Smooth muscle cell of the pulmonary artery (primary cell): ENCODE data around the gene CLTCL1. TPM values are rescaled to one million over a fixed set of nuclear protein-coding genes. Genes with fewer than 3 reads are reported as not detected.

Experiments
- total RNA-seq: library from RNA; depleted of rRNA; stranded (reverse); fragments of >200 nt; gene quantifications from 2 replicates; pipeline ENCODE4 v1.2.3, GENCODE V29; 2014

The CLTCL1 gene
- total RNA-seq, result 16.9 and 23.8 TPM in 2 replicates

DNA sequence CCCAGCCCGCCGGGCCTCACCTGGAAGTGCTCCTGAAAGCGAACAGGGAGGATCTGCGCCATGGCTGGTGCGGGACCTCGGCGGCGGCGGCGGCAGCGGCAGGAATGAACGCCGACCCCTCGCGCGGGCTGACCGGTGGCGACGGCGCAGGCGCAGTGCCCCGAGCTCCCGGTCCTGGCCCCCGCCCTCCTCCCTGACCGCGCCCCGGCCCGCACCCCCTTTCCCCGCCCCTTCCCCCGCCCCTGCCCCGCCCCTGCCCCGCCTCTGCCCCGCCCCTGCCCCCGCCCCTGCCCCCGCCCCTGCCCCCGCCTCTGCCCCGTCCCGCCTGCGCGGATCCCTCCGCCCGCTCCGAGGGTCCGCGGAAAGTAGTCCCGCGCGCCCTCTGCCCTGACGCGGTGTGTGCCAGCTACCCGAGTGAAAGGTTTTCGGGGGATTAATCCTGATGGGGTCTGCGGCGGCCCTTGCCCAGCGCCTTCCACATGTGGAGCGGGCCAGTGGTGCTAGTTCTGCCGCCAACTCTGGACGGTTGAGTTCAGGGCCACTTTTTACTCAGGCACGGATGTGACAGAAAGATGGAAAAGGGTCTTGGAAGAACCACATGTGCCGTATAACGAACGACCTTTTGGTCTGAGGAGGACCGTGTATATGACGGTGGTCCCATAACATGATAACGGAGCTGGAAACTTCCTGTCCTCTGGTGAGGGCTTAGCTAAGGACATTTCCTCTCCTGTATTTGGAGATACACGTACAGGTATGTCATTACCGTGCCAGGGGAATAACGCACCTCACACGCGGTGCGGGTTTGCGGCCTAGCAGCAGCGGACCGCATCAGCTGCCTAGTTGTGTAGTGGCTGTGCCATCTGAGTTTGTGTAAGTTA is at the start of gene CLTCL1:
TSS of gene CLTCL1 (minus strand) at position 140 of the 878 bp plus-strand sequence. CDS start at position 62, 78 bp downstream.

GRCh38 chr22:19178657-19179496 is 112.6 kb downstream of the CLTCL1 start, which contains the start of gene SLC25A1:
Gene SLC25A1, minus strand, starts transcription at chr22:19178736. Its CDS starts 63 bp downstream, at chr22:19178673.

GRCh38 chr22:19149991-19150390 is 141.5 kb downstream of the CLTCL1 start, which contains the start of gene GSC2:
Gene GSC2, minus strand, starts transcription at chr22:19150292. Its CDS starts 9 bp downstream, at chr22:19150283.

GRCh38 chr22:19130959-19131684 is 160.4 kb downstream of the CLTCL1 start, which contains the start of gene TSSK2:
Gene TSSK2, plus strand, starts transcription at chr22:19131308. Its CDS starts 92 bp downstream, at chr22:19131400.

Other genes with a start within 250 kb of the CLTCL1 start
- 48.9 and 50.4 TPM in 2 replicates for gene DGCR2, start 169.3 kb downstream of the CLTCL1 start, total RNA-seq
- not detected in 2 replicates for gene TSSK2, start 160.4 kb downstream of the CLTCL1 start, total RNA-seq
- 5.4 and 8.1 TPM in 2 replicates for gene ESS2, start 147.1 kb downstream of the CLTCL1 start, total RNA-seq
- gene GSC2, start 141.4 kb downstream of the CLTCL1 start, total RNA-seq, result not detected in 2 replicates
- 152 and 167 TPM in 2 replicates for gene SLC25A1, start 113.0 kb downstream of the CLTCL1 start, total RNA-seq
- 26.7 and 34.5 TPM in 2 replicates for gene HIRA, start 140.0 kb upstream of the CLTCL1 start, total RNA-seq
- gene MRPL40, start 140.8 kb upstream of the CLTCL1 start, total RNA-seq, result 23.5 and 26.7 TPM in 2 replicates
- 18.8 and 19.9 TPM in 2 replicates for gene C22orf39, start 156.0 kb upstream of the CLTCL1 start, total RNA-seq
- gene UFD1, start 187.5 kb upstream of the CLTCL1 start, total RNA-seq, result 41.2 and 47.8 TPM in 2 replicates
- 2.4 and 3.8 TPM in 2 replicates for gene CDC45, start 188.2 kb upstream of the CLTCL1 start, total RNA-seq
- 0.26 and 0.86 TPM in 2 replicates for gene CLDN5, start 232.7 kb upstream of the CLTCL1 start, total RNA-seq